ENCODE results near the gene UBR1. TPM values are rescaled to one million over a fixed set of nuclear protein-coding genes. Genes with fewer than 3 reads are reported as not detected.
"Not testable (repeated sequence)": the region's sequence is repeated elsewhere in the genome, so short reads cannot be mapped to it uniquely, and the experiment has no call there.

Gene UBR1
- total and polyA plus RNA-seq, 2 experiments from 2014 or later, result 16.2 to 26.0 TPM

- peaks cover 62% of the 10 kb centered on the region for H3K36me3 ChIP-seq (ENCODE audit: low read depth)
- H3K9ac ChIP-seq, result no peak overlapping the region
- no peak overlapping the region for H3K27ac ChIP-seq
- no peak overlapping the region for H2AFZ ChIP-seq
- H3K4me3 ChIP-seq, result no peak overlapping the region
- H3K4me1 ChIP-seq (ENCODE audit: insufficient read depth), result no peaks in the 10 kb centered on the region
- no peak overlapping the region for H3K4me2 ChIP-seq (ENCODE audit: unreplicated experiment)
- H3F3A ChIP-seq (ENCODE audit: insufficient read depth), result no peaks in the 10 kb centered on the region
- no peaks in the 10 kb centered on the region for H4K20me1 ChIP-seq (ENCODE audit: insufficient read depth)
- no peak for DNase-seq
- 100% methylated on average over 1 of the region's 1 CpG for WGBS, 2 experiments (ENCODE audit: low coverage in 1 of 2, low lambda C conversion rate in 2 of 2, missing lambda C conversion rate in 2 of 2)
- no peaks in the 10 kb centered on the region for H3K9me3 ChIP-seq (ENCODE audit: low read depth)
- no peaks in the 10 kb centered on the region for H3K27me3 ChIP-seq (replicated peaks; ENCODE audit: insufficient read depth)
- in situ Hi-C loops (cut with MboI), result no loop called here
- H3K79me2 ChIP-seq (ENCODE audit: insufficient read depth), result no peaks in the 10 kb centered on the region; the same call in 1 of the 2 replicates
- TF ChIP-seq EZH2 (IDR thresholded peaks at IDR 0.05; ENCODE audit: insufficient read depth, poor library complexity, severe bottlenecking) (no peak), EZH2phosphoT487 (IDR thresholded peaks at IDR 0.05; ENCODE audit: insufficient read depth, low read depth) (no peak)
- no peaks in the 10 kb centered on the region for H3K9me2 ChIP-seq (ENCODE audit: insufficient read depth)
Observed at GRCh38 chr15:43052860-43053259, 53.0 kb downstream of the UBR1 start.

- Histone ChIP-seq H2AFZ (no peak overlapping the region), H4K20me1 (ENCODE audit: insufficient read depth) (no peaks in the 10 kb centered on the region), H3K4me2 (ENCODE audit: unreplicated experiment) (no peak overlapping the region), H3K79me2 (ENCODE audit: insufficient read depth) (no peaks in the 10 kb centered on the region; the same call in 1 of the 2 replicates), H3K36me3 (ENCODE audit: low read depth) (peaks cover 47% of the 10 kb centered on the region), H3K9me3 (ENCODE audit: low read depth) (no peaks in the 10 kb centered on the region), H3K27me3 (replicated peaks; ENCODE audit: insufficient read depth) (no peaks in the 10 kb centered on the region), H3K4me1 (ENCODE audit: insufficient read depth) (no peaks in the 10 kb centered on the region), H3K27ac (no peak overlapping the region), H3K4me3 (no peak overlapping the region), H3F3A (ENCODE audit: insufficient read depth) (no peaks in the 10 kb centered on the region), H3K9ac (no peak overlapping the region), H3K9me2 (ENCODE audit: insufficient read depth) (no peaks in the 10 kb centered on the region)
- in situ Hi-C loops (cut with MboI), result no loop called here
- DNase-seq, result no peak
- no peak for TF ChIP-seq EZH2 (IDR thresholded peaks at IDR 0.05; ENCODE audit: insufficient read depth, poor library complexity, severe bottlenecking)
- no peak for TF ChIP-seq EZH2phosphoT487 (IDR thresholded peaks at IDR 0.05; ENCODE audit: insufficient read depth, low read depth)
- 100% methylated on average over 2 of the region's 2 CpGs for WGBS, 2 experiments (ENCODE audit: low coverage in 1 of 2, low lambda C conversion rate in 2 of 2, missing lambda C conversion rate in 2 of 2)
Observed at GRCh38 chr15:43048935-43049334, 56.9 kb downstream of the UBR1 start.

DNA sequence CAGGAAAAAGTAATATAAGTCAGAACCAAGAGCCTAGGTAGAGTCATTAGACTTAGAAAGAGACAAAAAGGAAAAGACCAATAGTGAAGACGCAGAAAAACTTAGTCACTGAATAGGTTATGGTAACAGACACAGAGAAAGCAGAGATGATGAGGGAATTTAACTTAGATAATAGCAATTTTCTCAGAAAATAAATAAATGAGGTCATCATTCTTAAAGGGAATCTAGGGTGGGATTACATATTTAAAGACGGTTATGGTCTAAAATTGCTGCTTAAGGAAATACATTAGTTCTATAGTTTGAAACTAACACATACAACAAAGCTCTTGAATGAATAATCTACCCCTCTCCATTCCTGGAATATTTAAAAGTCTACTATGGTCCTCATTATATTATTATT lies 59.4 kb downstream of the UBR1 start:
- Histone ChIP-seq H3K36me3 (ENCODE audit: low read depth) (peaks cover 50% of the 10 kb centered on the region), H3K4me1 (ENCODE audit: insufficient read depth) (no peaks in the 10 kb centered on the region)
- in situ Hi-C loops (cut with MboI), result no loop called here

DNA sequence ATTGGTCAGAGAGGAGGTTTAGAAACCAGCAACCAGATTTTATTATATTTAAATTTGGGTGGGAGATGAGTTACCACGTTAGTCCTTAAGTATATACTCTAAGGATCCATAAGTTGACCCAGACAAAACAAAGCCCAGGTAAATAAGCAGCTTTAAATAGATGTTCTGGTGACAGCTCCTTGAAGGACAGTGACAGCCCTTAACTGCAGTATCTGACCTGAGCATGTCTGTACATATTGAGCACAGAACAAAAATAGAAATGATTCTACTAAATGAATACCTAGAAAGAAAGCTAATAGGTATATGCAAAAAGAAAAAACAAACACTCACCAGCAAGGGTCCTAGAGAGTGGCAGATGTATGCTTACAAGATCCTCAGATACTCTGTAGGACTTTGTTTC lies 63.0 kb downstream of the UBR1 start:
- H3K79me2 ChIP-seq (ENCODE audit: insufficient read depth), result peaks cover 33% of the 10 kb centered on the region
- H3K27ac ChIP-seq, result no peak overlapping the region
- no peaks in the 10 kb centered on the region for H3K9me3 ChIP-seq (ENCODE audit: low read depth)
- no peaks in the 10 kb centered on the region for H3K27me3 ChIP-seq (replicated peaks; ENCODE audit: insufficient read depth)
- H4K20me1 ChIP-seq (ENCODE audit: insufficient read depth), result no peaks in the 10 kb centered on the region
- 97 to 100% methylated on average over 1 of the region's 1 CpG for WGBS, 2 experiments (ENCODE audit: low coverage in 1 of 2, low lambda C conversion rate in 2 of 2, missing lambda C conversion rate in 2 of 2)
- no peak for DNase-seq
- in situ Hi-C loops (cut with MboI), result no loop called here
- no peaks in the 10 kb centered on the region for H3F3A ChIP-seq (ENCODE audit: insufficient read depth)
- no peaks in the 10 kb centered on the region for H3K4me1 ChIP-seq (ENCODE audit: insufficient read depth)
- peaks cover 40% of the 10 kb centered on the region for H3K36me3 ChIP-seq (ENCODE audit: low read depth)
- H3K4me2 ChIP-seq (ENCODE audit: unreplicated experiment), result no peak overlapping the region
- no peak overlapping the region for H3K4me3 ChIP-seq
- no peaks in the 10 kb centered on the region for H3K9me2 ChIP-seq (ENCODE audit: insufficient read depth)
- TF ChIP-seq EZH2 (IDR thresholded peaks at IDR 0.05; ENCODE audit: insufficient read depth, poor library complexity, severe bottlenecking), result no peak
- no peak for TF ChIP-seq EZH2phosphoT487 (IDR thresholded peaks at IDR 0.05; ENCODE audit: insufficient read depth, low read depth)
- no peak overlapping the region for H2AFZ ChIP-seq
- no peak overlapping the region for H3K9ac ChIP-seq

More for the DNA sequence above, 59.4 kb downstream of the UBR1 start:
- Histone ChIP-seq H3K4me2 (ENCODE audit: unreplicated experiment) (no peak overlapping the region), H3K27me3 (replicated peaks; ENCODE audit: insufficient read depth) (no peaks in the 10 kb centered on the region), H2AFZ (no peak overlapping the region), H3F3A (ENCODE audit: insufficient read depth) (no peaks in the 10 kb centered on the region), H3K9ac (no peak overlapping the region), H3K27ac (no peak overlapping the region), H3K4me3 (no peak overlapping the region), H3K9me3 (ENCODE audit: low read depth) (no peaks in the 10 kb centered on the region), H3K9me2 (ENCODE audit: insufficient read depth) (no peaks in the 10 kb centered on the region), H3K79me2 (ENCODE audit: insufficient read depth) (peaks cover 9% of the 10 kb centered on the region; the same call in 1 of the 2 replicates), H4K20me1 (ENCODE audit: insufficient read depth) (no peaks in the 10 kb centered on the region)
- 96 to 98% methylated on average over 2 of the region's 2 CpGs for WGBS, 2 experiments (ENCODE audit: low coverage in 1 of 2, low lambda C conversion rate in 2 of 2, missing lambda C conversion rate in 2 of 2)
- no peak for TF ChIP-seq EZH2 (IDR thresholded peaks at IDR 0.05; ENCODE audit: insufficient read depth, poor library complexity, severe bottlenecking)
- TF ChIP-seq EZH2phosphoT487 (IDR thresholded peaks at IDR 0.05; ENCODE audit: insufficient read depth, low read depth), result no peak
- no peak for DNase-seq

DNA sequence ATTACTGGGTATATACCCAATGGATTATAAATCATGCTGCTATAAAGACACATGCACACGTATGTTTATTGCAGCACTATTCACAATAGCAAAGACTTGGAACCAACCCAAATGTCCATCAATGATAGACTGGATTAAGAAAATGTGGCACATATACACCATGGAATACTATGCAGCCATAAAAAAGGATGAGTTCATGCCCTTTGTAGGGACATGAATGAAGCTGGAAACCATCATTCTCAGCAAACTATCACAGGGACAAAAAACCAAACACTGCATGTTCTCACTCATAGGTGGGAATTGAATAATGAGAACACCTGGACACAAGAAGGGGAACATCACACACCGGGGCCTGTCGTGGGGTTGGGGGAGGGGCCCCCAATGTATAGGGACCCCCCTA lies 64.8 kb downstream of the UBR1 start:
- in situ Hi-C loops (cut with MboI); H3K9me3 ChIP-seq (ENCODE audit: low read depth); H3K4me3 ChIP-seq; DNase-seq; H3K9me2 ChIP-seq (ENCODE audit: insufficient read depth); H3F3A ChIP-seq (ENCODE audit: insufficient read depth); H2AFZ ChIP-seq; H3K27ac ChIP-seq; H3K27me3 ChIP-seq (replicated peaks; ENCODE audit: insufficient read depth); H3K4me1 ChIP-seq (ENCODE audit: insufficient read depth); H3K4me2 ChIP-seq (ENCODE audit: unreplicated experiment); H4K20me1 ChIP-seq (ENCODE audit: insufficient read depth); H3K9ac ChIP-seq: not testable (repeated sequence)
- Histone ChIP-seq H3K79me2 (ENCODE audit: insufficient read depth) (peaks cover 33% of the 10 kb centered on the region), H3K36me3 (ENCODE audit: low read depth) (peaks cover 39% of the 10 kb centered on the region)
- 95 to 100% methylated on average over 3 of the region's 3 CpGs for WGBS, 2 experiments (ENCODE audit: low coverage in 1 of 2, low lambda C conversion rate in 2 of 2, missing lambda C conversion rate in 2 of 2)

- WGBS, 2 experiments (ENCODE audit: low coverage in 1 of 2, low lambda C conversion rate in 2 of 2, missing lambda C conversion rate in 2 of 2), result no CpG with 5 or more reads among the region's 1 CpG
- H3K9me3 ChIP-seq (ENCODE audit: low read depth); H3K27ac ChIP-seq; H3K9ac ChIP-seq; H3F3A ChIP-seq (ENCODE audit: insufficient read depth); DNase-seq; H3K4me3 ChIP-seq; H3K9me2 ChIP-seq (ENCODE audit: insufficient read depth); in situ Hi-C loops (cut with MboI); H3K4me1 ChIP-seq (ENCODE audit: insufficient read depth); H3K4me2 ChIP-seq (ENCODE audit: unreplicated experiment); H2AFZ ChIP-seq; H4K20me1 ChIP-seq (ENCODE audit: insufficient read depth); H3K27me3 ChIP-seq (replicated peaks; ENCODE audit: insufficient read depth): not testable (repeated sequence)
- peaks cover 19% of the 10 kb centered on the region for H3K79me2 ChIP-seq (ENCODE audit: insufficient read depth)
- H3K36me3 ChIP-seq (ENCODE audit: low read depth), result peaks cover 17% of the 10 kb centered on the region
Observed at GRCh38 chr15:43035240-43035639, 70.6 kb downstream of the UBR1 start.
